Activated naive CD4-positive, alpha-beta T cell treated with Interleukin-2 at 50 U/mL for 16 hours (primary cell): ENCODE results near the gene WFDC8.

Experiments used
- DNase-seq: peaks from one replicate; pipeline ENCODE4 v3.0.0-alpha.2; 2020

WFDC8 gene

GRCh38 chr20:45547206-45547770 lies 31.8 kb downstream of the WFDC8 start, which contains the start of gene EPPIN:
EPPIN (minus strand) TSS chr20:45547401; CDS start chr20:45547357, 44 bp downstream.
- no peak for DNase-seq

GRCh38 chr20:45545754-45546453 lies 33.2 kb downstream of the WFDC8 start:
- no peak for DNase-seq

- DNase-seq: no peak
These were observed 33.7 kb downstream of the WFDC8 start for GRCh38 chr20:45545351-45545750.

GRCh38 chr20:45539382-45539781 lies 39.7 kb downstream of the WFDC8 start, which contains the start of gene WFDC6:
WFDC6 (minus strand) TSS chr20:45539482; CDS start chr20:45539407, 75 bp downstream.
- no peak for DNase-seq

GRCh38 chr20:45538209-45538799 lies 40.8 kb downstream of the WFDC8 start:
- DNase-seq: no peak

GRCh38 chr20:45527294-45527693 lies 51.8 kb downstream of the WFDC8 start:
- DNase-seq: no peak

- no peak for DNase-seq
These were observed 55.3 kb downstream of the WFDC8 start for GRCh38 chr20:45523821-45524220.

- no peak for DNase-seq
These were observed 60.8 kb downstream of the WFDC8 start for GRCh38 chr20:45518282-45518681.

GRCh38 chr20:45515147-45515913 lies 63.8 kb downstream of the WFDC8 start, which contains the start of gene SPINT3:
SPINT3 (minus strand) TSS chr20:45515622; CDS start chr20:45515608, 14 bp downstream.
- DNase-seq: no peak

- no peak for DNase-seq
These were observed 68.7 kb downstream of the WFDC8 start for GRCh38 chr20:45510242-45510862.

- DNase-seq: no peak
These were observed 70.0 kb downstream of the WFDC8 start for GRCh38 chr20:45509091-45509490.

GRCh38 chr20:45508068-45508886 lies 70.8 kb downstream of the WFDC8 start:
- DNase-seq: no peak

- no peak for DNase-seq
These were observed 71.9 kb downstream of the WFDC8 start for GRCh38 chr20:45507011-45507820.

- DNase-seq: no peak
These were observed 72.7 kb downstream of the WFDC8 start for GRCh38 chr20:45506398-45506797.

GRCh38 chr20:45503403-45503802 lies 75.7 kb downstream of the WFDC8 start:
- no peak for DNase-seq

- DNase-seq: no peak
These were observed 76.5 kb downstream of the WFDC8 start for GRCh38 chr20:45502561-45502960.
